22Rv1 (cell line): Measurements from ENCODE around the gene WDR38.

Experiments used
- CTCF ChIP-seq: fragments of 450-650 bp; IDR thresholded peaks from 2 replicates; pipeline ENCODE4 v1.5.1; 2017; ENCODE audit warnings: mild to moderate bottlenecking
- ZFX ChIP-seq: fragments of 450-650 bp; IDR thresholded peaks from 2 replicates; pipeline ENCODE4 v1.6.1; 2017; ENCODE audit warnings: antibody characterized with exemption, borderline replicate concordance

DNA sequence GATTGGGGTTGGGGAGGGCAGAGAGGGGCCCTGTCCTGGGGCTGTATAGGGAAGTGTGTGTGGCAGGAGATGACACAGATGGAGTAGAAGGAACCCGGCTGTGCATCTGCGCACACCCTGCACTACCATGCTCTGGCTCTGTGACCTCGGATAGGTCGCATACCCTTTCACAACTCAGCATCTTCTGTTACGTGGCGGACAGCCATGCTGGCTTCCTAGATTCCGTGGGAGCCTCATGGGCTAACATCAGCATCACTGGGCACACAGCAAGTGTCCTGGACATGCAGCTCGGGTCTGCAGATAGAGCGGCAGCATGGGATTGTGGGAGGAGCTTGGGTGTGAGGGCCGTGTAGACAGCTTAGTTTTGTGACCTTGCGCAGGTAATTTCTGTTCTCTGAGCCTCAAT lies 17.9 kb downstream of the WDR38 start:
- no peak for TF ChIP-seq CTCF
- TF ChIP-seq ZFX, result no peak
